GM12892 (cell line): Measurements from ENCODE around the gene RPP21. TPM values are rescaled to one million over a fixed set of nuclear protein-coding genes. Genes with fewer than 3 reads are reported as not detected.

Source experiments
- DNase-seq: peaks from one replicate; pipeline ENCODE4 v3.0.0; 2011; ENCODE audit not compliant: insufficient read length
- FAIRE-seq: peaks from 2 replicates; lab custom pipeline; 2011; peaks lifted over from hg19 to GRCh38; lab: Jason Lieb, UNC
- POLR2A ChIP-seq: IDR thresholded peaks from 2 replicates; pipeline ENCODE4 v1.6.1; 2011; ENCODE audit warnings: low read depth, low read length, control low read depth
- POLR2AphosphoS5 ChIP-seq: IDR thresholded peaks from 2 replicates; pipeline ENCODE4 v1.6.1; 2011; ENCODE audit warnings: low read depth, low read length, control low read depth
- TAF1 ChIP-seq: IDR thresholded peaks from 2 replicates; pipeline ENCODE4 v1.6.1; 2011; ENCODE audit warnings: low read depth, mild to moderate bottlenecking, control low read depth, low read length, borderline replicate concordance
- polyA plus RNA-seq: library from polyadenylated mRNA; unstranded; fragments of >200 nt; gene quantifications from one replicate; pipeline ENCODE4 v1.2.1, GENCODE V29; 2012; ENCODE audit warnings: missing spikeins, inconsistent platforms; ENCODE audit not compliant: missing spikeins

RPP21 gene
- 30.1 TPM for polyA plus RNA-seq

DNA sequence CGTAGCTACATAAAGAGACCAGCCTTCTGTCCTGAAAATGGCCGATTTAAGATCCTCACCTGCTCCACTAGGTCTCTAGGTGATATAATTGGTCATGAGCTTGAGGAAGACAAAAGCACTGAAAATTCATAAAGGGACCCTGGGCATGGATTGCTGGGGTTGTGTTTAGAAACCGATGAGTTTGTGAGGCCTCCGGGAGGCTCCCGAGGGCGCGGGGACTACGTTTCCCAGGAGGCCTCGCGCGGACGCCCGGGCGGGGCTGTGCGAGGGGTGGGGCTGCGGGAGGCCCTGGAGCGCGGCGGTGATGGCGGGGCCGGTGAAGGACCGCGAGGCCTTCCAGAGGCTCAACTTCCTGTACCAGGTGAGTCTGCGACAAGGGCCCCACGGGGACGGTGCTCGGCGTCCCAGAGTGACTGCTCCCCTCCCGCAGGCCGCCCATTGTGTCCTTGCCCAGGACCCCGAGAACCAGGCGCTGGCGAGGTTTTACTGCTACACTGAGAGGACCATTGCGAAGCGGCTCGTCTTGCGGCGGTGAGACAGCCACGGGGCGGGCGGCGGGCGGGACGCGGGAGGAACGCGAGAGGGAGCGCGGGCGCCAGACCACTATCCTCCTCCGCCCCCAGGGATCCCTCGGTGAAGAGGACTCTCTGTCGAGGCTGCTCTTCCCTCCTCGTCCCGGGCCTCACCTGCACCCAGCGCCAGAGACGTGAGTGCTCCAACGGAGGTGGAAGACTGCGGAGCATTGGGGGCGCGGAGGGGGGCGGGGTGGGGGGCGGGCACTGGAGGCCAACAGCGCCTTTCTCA is at the start of gene RPP21:
TSS of gene RPP21 (plus strand) at position 289 of the 804 bp plus-strand sequence. CDS start at position 305, 16 bp downstream.
- TF ChIP-seq POLR2A, result peak; percentile 94
- peak; percentile 91 for TF ChIP-seq TAF1
- peak; percentile 87 for TF ChIP-seq POLR2AphosphoS5
- DNase-seq (peak; percentile 96), FAIRE-seq (peak; percentile 79)

DNA sequence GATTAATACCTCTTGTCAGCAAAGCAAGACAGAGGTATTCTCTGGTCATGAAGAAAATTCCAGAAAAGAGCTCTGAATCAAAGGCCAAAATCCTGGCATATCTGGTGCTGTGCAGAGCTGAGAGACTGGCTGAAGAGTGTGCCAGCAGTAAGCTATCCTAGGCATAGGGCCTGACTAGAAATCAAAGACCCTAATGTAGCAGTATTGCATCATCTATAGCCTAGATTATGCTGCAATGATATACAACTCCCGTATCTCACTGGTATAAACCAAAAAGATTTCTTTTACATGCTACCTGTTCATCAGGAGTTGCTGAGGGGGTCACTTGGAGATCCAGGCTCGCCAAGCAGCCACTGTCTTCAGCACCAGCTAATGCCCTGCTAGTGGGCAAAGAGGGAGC is 49.1 kb upstream of the RPP21 start:
- DNase-seq (no peak), FAIRE-seq (no peak)
- TF ChIP-seq POLR2A, result no peak

DNA sequence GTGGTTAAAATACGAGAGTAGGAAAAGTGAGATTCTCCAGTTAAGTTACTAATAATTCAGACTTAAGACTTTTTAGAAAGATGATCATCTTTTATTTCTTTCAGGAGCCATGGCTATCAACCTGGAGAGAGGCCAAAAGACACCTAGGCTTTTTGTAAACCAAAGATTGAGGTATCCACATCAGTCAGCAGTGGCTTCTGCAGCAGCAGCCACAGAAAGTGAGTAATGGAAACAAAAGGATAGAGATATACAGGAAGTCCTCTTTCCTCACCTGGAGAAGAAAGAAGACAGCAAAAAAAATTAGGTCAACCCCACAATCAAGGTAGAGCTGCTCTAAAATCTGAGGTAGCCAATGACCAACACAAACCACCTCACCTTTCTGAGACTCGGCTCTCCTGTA is 41.0 kb upstream of the RPP21 start:
- DNase-seq (no peak), FAIRE-seq (no peak)
- TF ChIP-seq POLR2AphosphoS5 (no peak), POLR2A (no peak), TAF1 (no peak)

GRCh38 chr6:30311101-30311500 is 33.9 kb upstream of the RPP21 start:
- TF ChIP-seq TAF1 (no peak), POLR2AphosphoS5 (no peak), POLR2A (no peak)
- DNase-seq (no peak), FAIRE-seq (no peak)

DNA sequence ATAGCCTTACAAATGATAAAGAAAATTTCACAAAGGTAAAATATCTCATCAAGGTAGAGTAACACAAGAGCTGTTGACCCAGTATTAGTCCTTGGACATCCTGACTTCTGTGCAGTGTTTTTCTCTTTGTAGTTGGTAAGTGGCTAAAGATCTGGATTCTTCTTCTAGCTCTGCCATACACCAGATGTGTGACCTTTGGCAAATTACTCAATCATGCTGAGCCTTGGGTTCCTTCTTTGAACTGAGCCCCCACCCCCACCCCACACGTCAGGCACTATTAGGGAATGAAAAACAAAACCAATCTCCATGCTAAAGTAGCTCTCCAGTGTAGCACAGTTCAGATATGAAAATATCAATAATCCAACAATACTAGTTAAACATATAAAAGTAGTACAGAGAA is 33.3 kb upstream of the RPP21 start:
- TF ChIP-seq POLR2A, result no peak
- TF ChIP-seq TAF1, result no peak
- TF ChIP-seq POLR2AphosphoS5, result no peak
- DNase-seq (no peak), FAIRE-seq (no peak)

DNA sequence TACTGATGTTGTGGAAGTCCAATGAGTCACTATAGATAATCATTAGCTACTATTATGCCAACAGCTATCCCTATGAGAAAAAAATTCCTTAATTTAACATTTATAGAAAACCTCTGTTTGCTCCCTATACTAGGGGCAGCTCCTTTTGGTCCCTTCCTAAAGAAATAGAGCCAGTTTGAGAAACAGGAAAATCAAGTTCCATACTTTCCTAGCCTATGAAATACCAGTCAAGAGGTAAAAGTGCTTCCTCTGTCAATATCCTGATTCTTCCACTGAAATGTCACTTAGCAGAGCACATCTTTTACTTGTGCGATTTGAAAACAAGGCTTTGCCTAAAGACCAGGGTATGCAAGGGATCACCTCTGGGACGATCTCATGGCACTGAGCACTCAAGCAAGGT is 32.7 kb upstream of the RPP21 start:
- no peak for FAIRE-seq
- no peak for TF ChIP-seq POLR2A
- no peak for TF ChIP-seq POLR2AphosphoS5
- no peak for TF ChIP-seq TAF1
- no peak for DNase-seq

GRCh38 chr6:30312676-30313321 is 32.2 kb upstream of the RPP21 start:
- FAIRE-seq (no peak), DNase-seq (no peak)
- TF ChIP-seq POLR2AphosphoS5, result no peak
- TF ChIP-seq POLR2A, result no peak
- no peak for TF ChIP-seq TAF1

DNA sequence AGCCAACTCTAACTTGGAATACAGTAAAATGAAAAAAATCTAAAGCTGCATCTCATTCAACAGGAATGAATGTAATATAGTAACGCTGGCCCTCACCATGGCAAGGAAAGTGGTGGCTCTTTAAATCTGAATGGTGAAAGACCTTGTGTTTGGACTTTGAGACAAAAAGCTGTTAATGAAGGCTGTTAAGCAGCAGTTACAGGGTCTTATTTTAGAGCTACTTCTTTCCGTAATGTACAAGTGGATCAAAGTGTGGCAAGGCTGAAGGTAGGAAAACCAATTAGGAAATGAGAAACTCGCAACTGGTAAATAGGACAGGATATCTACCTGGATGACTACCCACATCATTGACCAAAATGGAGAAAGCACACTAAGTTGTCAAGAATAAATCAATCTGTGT is 29.8 kb upstream of the RPP21 start:
- DNase-seq (no peak), FAIRE-seq (no peak)
- TF ChIP-seq POLR2A (no peak), POLR2AphosphoS5 (no peak), TAF1 (no peak)

DNA sequence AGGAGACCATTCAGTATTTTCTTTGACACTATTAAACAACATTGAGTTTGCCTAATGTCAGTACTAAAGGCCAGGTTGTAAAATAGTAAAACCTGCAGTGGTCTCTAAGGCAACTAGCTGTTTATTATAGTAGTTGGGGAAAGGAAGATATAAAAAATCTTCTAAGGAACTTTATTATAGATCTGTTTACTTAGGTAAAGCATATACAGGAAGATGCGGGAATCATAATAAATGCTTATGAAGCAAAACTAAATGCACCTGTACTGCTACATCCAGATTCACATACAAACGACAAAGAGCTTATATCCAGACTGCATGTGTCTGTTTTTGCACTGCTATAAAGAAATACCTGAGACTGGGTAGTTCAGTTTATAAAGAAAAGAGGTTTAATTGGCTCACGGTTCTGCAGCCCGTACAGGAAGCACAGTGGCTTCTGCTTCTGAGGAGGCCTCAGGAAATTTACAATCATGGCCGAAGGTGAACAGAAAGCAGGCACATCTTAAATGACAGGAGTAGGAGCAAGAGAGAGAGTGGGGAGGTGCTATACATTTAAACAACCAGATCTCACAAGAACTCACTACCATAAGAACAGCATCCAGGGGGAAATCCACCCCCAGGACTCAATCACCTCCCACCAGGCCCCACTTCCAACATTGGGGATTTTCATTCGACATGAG is 26.9 kb upstream of the RPP21 start:
- FAIRE-seq (no peak), DNase-seq (no peak)
- TF ChIP-seq POLR2AphosphoS5, result no peak
- TF ChIP-seq POLR2A, result no peak
- no peak for TF ChIP-seq TAF1

GRCh38 chr6:30319146-30319835 is 25.7 kb upstream of the RPP21 start:
- DNase-seq (no peak), FAIRE-seq (no peak)
- TF ChIP-seq POLR2AphosphoS5 (no peak), POLR2A (no peak), TAF1 (no peak)

GRCh38 chr6:30321692-30322388 is 23.1 kb upstream of the RPP21 start:
- DNase-seq (no peak), FAIRE-seq (no peak)
- TF ChIP-seq POLR2AphosphoS5 (no peak), TAF1 (no peak), POLR2A (no peak)
